Duodenal mucosa (tissue), 2 donors: ENCODE data around the gene NADK2.
A peak's percentile ranks its signal among the peaks of the same experiment; 100 is the strongest.

Experiments
- H3K27ac ChIP-seq: one replicate; pipeline ENCODE4 v1.7.0; 2013; ENCODE audit warnings: low read depth, low read length
- H3K27me3 ChIP-seq, 2 donors: one replicate each; pipeline ENCODE4 v1.7.0; 2013; ENCODE audit warnings: low read length in 2 of 2, control low read depth in 1 of 2; ENCODE audit not compliant: insufficient read depth in 2 of 2, control insufficient read depth in 1 of 2
- H3K36me3 ChIP-seq, 2 donors: one replicate each; pipeline ENCODE4 v1.7.0; 2013; ENCODE audit warnings: low read length in 2 of 2, control low read depth in 1 of 2; ENCODE audit not compliant: insufficient read depth in 2 of 2, control insufficient read depth in 1 of 2
- H3K4me1 ChIP-seq, 2 donors: one replicate each; pipeline ENCODE4 v1.7.0; 2013; ENCODE audit warnings: low read length in 2 of 2, control low read depth in 1 of 2; ENCODE audit not compliant: insufficient read depth in 2 of 2, control insufficient read depth in 1 of 2
- H3K4me3 ChIP-seq, 2 donors: one replicate each; pipeline ENCODE4 v1.7.0; 2013; ENCODE audit warnings: low read length in 2 of 2, low read depth in 1 of 2
- H3K9ac ChIP-seq, 2 donors: one replicate each; pipeline ENCODE4 v1.7.0; 2013; ENCODE audit warnings: low read length in 2 of 2, low read depth in 1 of 2
- H3K9me3 ChIP-seq, 2 donors: one replicate each; pipeline ENCODE4 v1.7.0; 2013; ENCODE audit warnings: low read length in 2 of 2, control low read depth in 1 of 2; ENCODE audit not compliant: control insufficient read depth in 1 of 2

NADK2 gene

DNA sequence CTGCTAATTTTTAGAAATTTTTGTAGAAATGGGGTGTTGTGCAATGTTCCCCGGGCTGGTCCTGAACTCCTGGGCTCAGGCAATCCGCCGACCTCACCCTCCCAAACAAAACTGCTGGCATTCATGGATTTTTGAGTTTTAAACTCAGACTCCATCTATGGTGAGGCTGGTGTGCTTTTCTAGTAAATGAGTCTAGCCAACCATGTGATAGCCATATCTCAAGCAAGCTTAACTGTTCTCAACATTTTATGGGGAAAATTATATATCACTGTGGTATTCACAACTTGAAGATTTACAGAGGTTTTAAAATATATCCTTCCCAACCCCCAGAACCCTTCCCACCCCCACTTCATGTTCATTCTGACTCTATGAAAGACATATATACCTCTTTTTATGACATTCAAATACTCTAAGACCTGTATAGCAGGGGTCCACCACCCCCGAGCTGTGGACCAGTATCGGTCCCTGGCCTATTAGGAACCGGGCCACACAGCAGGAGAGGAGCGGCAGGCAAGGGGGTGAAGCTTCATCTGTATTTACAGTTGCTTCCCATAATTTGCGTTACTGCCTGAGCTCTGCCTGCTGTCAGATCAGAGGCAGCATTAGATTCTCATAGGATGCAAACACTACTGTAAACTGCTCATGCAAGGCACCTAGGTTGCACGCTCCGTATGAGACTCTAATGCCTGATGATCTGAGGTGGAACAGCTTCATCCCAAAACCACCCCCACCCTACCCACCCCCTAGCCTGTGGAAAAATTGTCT lies 4.5 kb upstream of the NADK2 start:
- Histone ChIP-seq H3K4me1 (peaks cover 11 to 12% of the 10 kb centered on the region in 2 donors), H3K9me3 (no peaks in the 10 kb centered on the region), H3K27ac (no peak overlapping the region), H3K9ac (no peak overlapping the region), H3K4me3 (no peak overlapping the region), H3K36me3 (no peaks in the 10 kb centered on the region), H3K27me3 (no peaks in the 10 kb centered on the region)

- no peak overlapping the region for H3K4me3 ChIP-seq
- H3K36me3 ChIP-seq: no peaks in the 10 kb centered on the region
- H3K27ac ChIP-seq: no peak overlapping the region
Measured at GRCh38 chr5:36244076-36244475, 2.4 kb upstream of the NADK2 start.

DNA sequence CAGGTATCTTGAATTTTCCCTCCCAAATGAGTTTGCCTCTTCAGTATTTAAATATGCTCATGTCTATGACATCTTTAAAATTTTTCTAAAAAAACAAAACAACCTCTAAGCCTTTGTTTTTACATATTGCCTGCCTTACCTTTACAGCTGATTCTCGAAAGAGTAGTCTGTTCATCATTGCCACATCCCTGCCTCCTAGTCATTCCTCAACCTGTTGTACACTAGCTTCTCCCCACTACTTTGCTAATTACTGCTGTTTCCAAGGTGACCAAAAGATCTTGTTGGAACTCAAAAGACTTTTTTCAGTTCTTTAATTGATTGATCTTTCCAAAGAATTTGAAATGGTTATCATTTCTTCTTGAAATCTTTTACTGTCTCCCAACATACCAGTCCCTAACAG lies 1.9 kb upstream of the NADK2 start:
- H3K4me1 ChIP-seq: peaks cover 22 to 25% of the 10 kb centered on the region in 2 donors
- H3K36me3 ChIP-seq: no peaks in the 10 kb centered on the region
- H3K27ac ChIP-seq: no peak overlapping the region
- H3K9me3 ChIP-seq: no peaks in the 10 kb centered on the region
- no peaks in the 10 kb centered on the region for H3K27me3 ChIP-seq
- H3K9ac ChIP-seq: no peak overlapping the region
- H3K4me3 ChIP-seq: no peak overlapping the region

More at GRCh38 chr5:36244076-36244475, 2.4 kb upstream of the NADK2 start:
- H3K27me3 ChIP-seq: no peaks in the 10 kb centered on the region
- no peaks in the 10 kb centered on the region for H3K9me3 ChIP-seq
- peaks cover 22 to 24% of the 10 kb centered on the region in 2 donors for H3K4me1 ChIP-seq
- H3K9ac ChIP-seq: no peak overlapping the region

DNA sequence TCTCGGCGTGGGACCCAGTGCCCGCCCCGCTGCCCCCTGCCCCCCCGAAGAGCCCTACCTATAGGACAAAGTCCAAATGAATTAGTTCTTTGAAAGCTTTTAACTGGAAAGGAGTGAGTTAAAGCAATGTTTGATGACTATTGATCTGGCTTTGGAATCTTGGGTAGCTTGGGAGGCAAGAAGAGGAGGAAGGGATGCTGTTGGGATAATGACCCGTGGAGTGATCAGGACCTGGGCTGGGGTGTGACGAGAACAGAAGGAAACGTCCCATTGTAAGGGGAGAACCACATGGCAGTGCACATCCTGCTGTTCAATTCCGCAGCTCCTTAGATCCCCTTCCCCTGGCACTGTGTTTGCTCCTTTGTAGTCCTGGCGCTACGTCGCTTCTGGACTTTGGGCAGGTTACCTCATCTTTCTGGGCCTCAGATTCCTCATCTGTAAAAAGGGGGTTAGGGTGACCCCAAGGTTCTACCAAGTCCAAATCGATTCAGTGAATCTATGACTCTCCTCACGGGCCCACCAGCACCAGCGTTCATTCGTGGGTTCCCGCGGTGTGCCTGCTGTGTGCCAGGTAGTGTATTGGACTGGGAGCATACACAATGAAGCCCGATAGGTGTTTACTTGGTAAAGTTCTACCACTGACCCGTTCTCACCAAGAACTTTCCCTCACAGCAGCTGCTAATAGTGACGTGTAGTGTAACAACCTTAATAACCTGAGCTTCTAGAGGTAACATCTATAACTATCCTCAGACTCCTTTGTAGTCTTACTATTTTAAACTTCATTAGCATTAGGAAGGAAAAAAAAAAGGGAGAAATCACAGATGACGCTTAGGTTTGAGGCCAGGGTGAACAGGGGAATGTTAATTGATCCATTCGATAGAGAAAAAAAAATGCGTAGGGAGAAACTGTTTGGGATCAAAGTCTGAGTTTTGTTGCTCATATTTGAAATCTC lies 1.1 kb upstream of the NADK2 start:
- Histone ChIP-seq H3K4me3 (peak overlapping the region; percentile 79 to 85), H3K9ac (peak overlapping the region; percentile 63 to 75), H3K27me3 (no peaks in the 10 kb centered on the region), H3K4me1 (peaks cover 22 to 34% of the 10 kb centered on the region in 2 donors), H3K27ac (peak overlapping the region; percentile 85), H3K36me3 (no peaks in the 10 kb centered on the region), H3K9me3 (no peaks in the 10 kb centered on the region)

DNA sequence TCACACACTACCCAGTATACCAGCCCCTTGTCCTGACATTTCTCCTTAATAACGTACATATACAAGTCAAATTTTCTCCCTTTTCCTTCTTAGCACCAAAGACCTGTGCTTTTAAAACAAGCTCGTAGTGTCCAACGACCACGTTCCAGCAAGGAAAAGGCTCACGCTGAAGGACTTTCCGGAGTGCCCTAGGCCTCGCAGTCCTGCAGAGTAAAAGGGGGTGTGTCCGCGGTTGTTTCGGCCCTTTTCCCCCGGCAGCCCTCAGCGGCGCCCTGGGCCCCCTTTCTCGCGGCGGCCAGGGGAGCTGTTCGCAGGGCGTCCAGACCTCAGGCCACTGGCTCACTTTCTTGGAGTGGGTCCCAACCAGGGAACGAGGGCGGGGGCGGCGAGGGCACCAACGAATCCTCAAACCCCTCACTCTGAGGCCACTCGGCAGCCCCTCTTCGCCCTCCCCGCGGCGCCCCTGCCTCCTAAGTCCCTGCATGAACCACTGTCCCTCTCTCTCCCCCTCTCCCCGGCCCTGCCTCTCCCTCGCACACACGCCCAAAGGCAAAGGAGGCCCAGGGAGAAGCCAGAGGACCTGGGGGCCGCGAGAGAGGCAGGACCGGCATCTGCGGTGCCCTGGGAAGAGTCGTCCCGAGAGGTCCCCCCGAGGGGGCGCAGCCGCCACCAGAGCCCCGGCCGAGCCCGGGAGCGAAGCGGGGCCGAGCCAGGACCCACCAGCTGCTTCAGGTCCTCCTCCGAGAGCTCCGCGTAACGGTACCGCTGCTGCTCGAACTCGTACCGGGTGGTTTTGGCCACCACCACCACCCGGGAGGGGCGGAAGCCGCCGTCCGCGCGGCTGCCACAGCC lies 720 bp downstream of the NADK2 start:
- H3K4me3 ChIP-seq: peak overlapping the region; percentile 79 to 85
- no peaks in the 10 kb centered on the region for H3K9me3 ChIP-seq
- no peaks in the 10 kb centered on the region for H3K36me3 ChIP-seq
- H3K9ac ChIP-seq: peak overlapping the region; percentile 85 to 87
- H3K27me3 ChIP-seq: no peaks in the 10 kb centered on the region
- peaks cover 22 to 38% of the 10 kb centered on the region in 2 donors for H3K4me1 ChIP-seq
- peak overlapping the region; percentile 91 for H3K27ac ChIP-seq

DNA sequence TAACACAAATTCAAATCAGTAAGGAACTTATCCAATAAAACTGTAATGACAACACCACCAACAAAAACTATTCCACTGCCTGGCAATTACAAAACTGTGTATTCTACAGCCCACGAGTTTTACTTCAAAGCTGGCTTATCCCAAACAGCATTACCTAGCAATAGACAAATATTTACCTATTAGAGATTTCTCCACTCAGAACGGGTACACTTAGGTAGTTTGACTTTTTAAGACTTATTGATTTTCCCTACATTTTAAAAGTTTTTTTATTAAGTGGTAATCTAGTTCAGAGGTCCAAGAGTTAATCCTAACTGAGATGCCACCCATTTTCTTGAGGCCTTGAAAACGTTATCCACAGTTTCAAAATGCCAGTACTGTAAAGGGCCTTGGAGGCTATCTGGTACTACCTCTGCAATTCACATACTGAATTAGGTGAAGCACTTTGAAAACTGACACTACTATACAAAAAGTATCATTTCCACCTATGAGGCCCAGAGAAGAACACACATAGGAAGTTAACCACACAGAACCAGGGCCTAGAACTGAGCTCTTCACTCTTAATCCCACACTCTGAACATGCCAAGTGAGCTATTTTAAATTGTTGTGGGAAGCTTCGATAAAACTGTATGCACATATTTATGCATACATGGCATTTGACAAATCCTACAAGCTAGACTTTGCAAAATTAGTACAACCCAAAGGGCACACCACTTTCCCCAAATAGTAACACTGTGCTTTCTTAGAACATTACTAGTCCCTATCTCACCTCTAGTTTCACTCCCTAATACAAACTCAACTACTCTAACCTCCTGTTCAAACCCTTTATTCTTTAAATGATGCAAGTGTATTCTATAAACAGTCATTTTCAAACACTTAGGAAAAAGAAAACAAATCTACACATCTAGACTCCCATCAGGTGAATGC lies 2.1 kb downstream of the NADK2 start:
- no peaks in the 10 kb centered on the region for H3K36me3 ChIP-seq
- H3K4me1 ChIP-seq: peaks cover 22 to 38% of the 10 kb centered on the region in 2 donors
- no peak overlapping the region for H3K27ac ChIP-seq
- no peaks in the 10 kb centered on the region for H3K27me3 ChIP-seq
- peak overlapping the region; percentile 79 to 85 for H3K4me3 ChIP-seq
- peak overlapping the region in 1 of 2 donors; percentile 85 for H3K9ac ChIP-seq
- no peaks in the 10 kb centered on the region for H3K9me3 ChIP-seq

DNA sequence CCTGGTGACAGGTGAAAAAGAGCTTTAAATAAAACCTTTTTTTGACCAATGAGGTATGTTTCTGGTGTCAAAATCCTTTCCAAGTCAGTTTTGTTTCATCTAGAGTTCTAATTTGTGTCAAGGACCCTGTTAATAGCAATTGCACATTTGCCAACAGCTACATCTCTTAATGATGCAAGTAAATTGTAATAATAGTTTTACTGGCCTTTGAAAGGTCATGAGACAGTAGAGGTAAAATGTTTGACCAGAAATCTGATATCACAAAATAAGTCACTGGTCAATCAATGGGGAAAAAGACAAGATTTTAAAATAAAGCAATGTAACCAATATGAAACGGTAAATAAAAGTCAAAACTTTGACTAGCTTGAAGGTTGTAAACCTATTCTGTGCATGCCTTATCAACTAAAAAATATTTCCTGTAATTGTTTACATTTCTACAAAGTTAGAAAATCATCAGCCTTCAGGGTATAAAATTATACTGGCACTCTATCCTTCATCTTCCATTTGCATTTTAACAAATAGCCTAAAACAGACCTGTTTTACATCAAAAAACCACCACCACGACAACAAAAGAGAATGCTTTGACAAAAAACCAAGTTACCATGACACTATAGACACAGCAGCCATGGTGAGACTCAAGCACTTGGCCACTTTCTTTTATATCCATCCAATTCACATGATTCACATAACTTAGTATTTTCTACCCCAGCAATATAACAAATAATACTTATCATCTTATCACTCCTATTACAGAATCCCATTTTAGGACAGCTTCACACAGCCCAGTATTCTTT lies 3.0 kb downstream of the NADK2 start:
- Histone ChIP-seq H3K4me3 (no peak overlapping the region), H3K9ac (no peak overlapping the region), H3K27me3 (no peaks in the 10 kb centered on the region), H3K9me3 (no peaks in the 10 kb centered on the region), H3K36me3 (no peaks in the 10 kb centered on the region), H3K27ac (no peak overlapping the region), H3K4me1 (peaks cover 22 to 38% of the 10 kb centered on the region in 2 donors)

GRCh38 chr5:36237751-36238150 lies 4.0 kb downstream of the NADK2 start:
- Histone ChIP-seq H3K9ac (no peak overlapping the region), H3K4me3 (no peak overlapping the region), H3K4me1 (peaks cover 15 to 29% of the 10 kb centered on the region in 2 donors), H3K9me3 (no peaks in the 10 kb centered on the region), H3K36me3 (no peaks in the 10 kb centered on the region), H3K27ac (no peak overlapping the region), H3K27me3 (no peaks in the 10 kb centered on the region)
